Measurements from ENCODE around the gene VAV3.

GRCh38 chr1:107949467-107950253 is 15.3 kb downstream of the VAV3 start:
- no peak for TF ChIP-seq CTCF (IDR thresholded peaks at IDR 0.05)
- TF ChIP-seq POLR2A (IDR thresholded peaks at IDR 0.05): no peak

Data from body of pancreas (tissue), 4 donors.